ENCODE data around the gene REV1.

The REV1 gene

GRCh38 chr2:99398303-99398702, 91.5 kb downstream of the REV1 start:
- no peak for TF ChIP-seq CTCF (IDR thresholded peaks at IDR 0.05; ENCODE audit: control extremely low read depth, extremely low read depth, low read depth, missing control alignments)
- ChIA-PET POLR2A (no interaction called here), CTCF (interaction anchor here (1.2 to 2.4 kb wide), 2 partner anchors 10 to 30 kb away, joined by 3 to 10 read pairs; no protein-coding TSS in a partner anchor)
- DNase-seq (ENCODE audit: extremely low spot score): no peak

- TF ChIP-seq CTCF (IDR thresholded peaks at IDR 0.05; ENCODE audit: control extremely low read depth, extremely low read depth, low read depth, missing control alignments): no peak
- ChIA-PET POLR2A (no interaction called here), CTCF (no interaction called here)
- no peak for DNase-seq (ENCODE audit: extremely low spot score)
Measured at GRCh38 chr2:99397266-99397920, 92.4 kb downstream of the REV1 start.

GRCh38 chr2:99395589-99396130, 94.2 kb downstream of the REV1 start:
- TF ChIP-seq CTCF (IDR thresholded peaks at IDR 0.05; ENCODE audit: control extremely low read depth, extremely low read depth, low read depth, missing control alignments): no peak
- POLR2A ChIA-PET: no interaction called here

GRCh38 chr2:99389946-99390345, 99.9 kb downstream of the REV1 start:
- POLR2A ChIA-PET: no interaction called here
- CTCF ChIA-PET: interaction anchor here (1.3 kb wide), 1 partner anchor 11 kb away, joined by 3 read pairs; no protein-coding TSS in a partner anchor
- no peak for DNase-seq (ENCODE audit: extremely low spot score)
- no peak for TF ChIP-seq CTCF (IDR thresholded peaks at IDR 0.05; ENCODE audit: control extremely low read depth, extremely low read depth, low read depth, missing control alignments)

More at GRCh38 chr2:99395589-99396130, 94.2 kb downstream of the REV1 start:
- DNase-seq (ENCODE audit: extremely low spot score): no peak
- CTCF ChIA-PET: interaction anchor here (0.8 to 1.9 kb wide), 5 partner anchors 8 to 59 kb away, joined by 3 to 4 read pairs (median 3); partner anchors contain the start of genes EIF5B and TXNDC9

- TF ChIP-seq CTCF (IDR thresholded peaks at IDR 0.05; ENCODE audit: control extremely low read depth, extremely low read depth, low read depth, missing control alignments): no peak
- POLR2A ChIA-PET: no interaction called here
- DNase-seq (ENCODE audit: extremely low spot score): no peak
- CTCF ChIA-PET: no interaction called here
Measured at GRCh38 chr2:99389371-99389770, 100.4 kb downstream of the REV1 start.

- POLR2A ChIA-PET: no interaction called here
- no peak for DNase-seq (ENCODE audit: extremely low spot score)
- TF ChIP-seq CTCF (IDR thresholded peaks at IDR 0.05; ENCODE audit: control extremely low read depth, extremely low read depth, low read depth, missing control alignments): no peak
- CTCF ChIA-PET: no interaction called here
Measured at GRCh38 chr2:99388892-99389291, 100.9 kb downstream of the REV1 start.

Data from GM10248 (cell line).